Stimulated activated CD8-positive, alpha-beta memory T cell treated with anti-CD3 and anti-CD28 coated beads, Interleukin-7, amount 100 ng/mL, for 48 hours (primary cell): ENCODE data around the gene SS18.

Experiments used
- DNase-seq, 2 donors: peaks; one replicate each; pipeline ENCODE4 v3.0.0-alpha.2; 2020; ENCODE audit warnings: low read depth in 1 of 2; ENCODE audit errors: extremely low read depth in 1 of 2

Gene SS18

GRCh38 chr18:26003817-26004216, 86.6 kb downstream of the SS18 start:
- DNase-seq: no peak

GRCh38 chr18:26003356-26003755, 87.1 kb downstream of the SS18 start:
- no peak for DNase-seq

GRCh38 chr18:26002375-26002910, 88.0 kb downstream of the SS18 start:
- DNase-seq: no peak

- DNase-seq: no peak
These were observed 92.0 kb downstream of the SS18 start for GRCh38 chr18:25998461-25998860.

- no peak for DNase-seq
These were observed 97.8 kb downstream of the SS18 start for GRCh38 chr18:25992566-25992965.

GRCh38 chr18:25990473-25990872, 99.9 kb downstream of the SS18 start:
- DNase-seq: no peak

GRCh38 chr18:25985707-25986394, 104.6 kb downstream of the SS18 start:
- DNase-seq: no peak

GRCh38 chr18:25983730-25984129, 106.7 kb downstream of the SS18 start:
- DNase-seq: no peak

- DNase-seq: no peak
These were observed 107.5 kb downstream of the SS18 start for GRCh38 chr18:25982961-25983360.

- no peak for DNase-seq
These were observed 108.3 kb downstream of the SS18 start for GRCh38 chr18:25982153-25982552.

- no peak for DNase-seq
These were observed 110.9 kb downstream of the SS18 start for GRCh38 chr18:25979369-25980040.

GRCh38 chr18:25976554-25976953, 113.9 kb downstream of the SS18 start:
- DNase-seq: no peak

- no peak for DNase-seq
These were observed 115.8 kb downstream of the SS18 start for GRCh38 chr18:25974630-25975077.
